GM21360 (cell line): ENCODE measurements around the gene MKNK1.

Source experiments
- ATAC-seq: cut with Tn5 transposase; IDR thresholded peaks from one replicate; pipeline ENCODE4 v1.9.1; 2021; ENCODE audit warnings: mild to moderate bottlenecking, moderate library complexity; ENCODE audit not compliant: unreplicated experiment

The MKNK1 gene

GRCh38 chr1:46544561-46545240 lies 59.4 kb downstream of the MKNK1 start:
- no peak for ATAC-seq

- no peak for ATAC-seq
Measured at GRCh38 chr1:46543761-46544560, 60.1 kb downstream of the MKNK1 start.

- no peak for ATAC-seq
Measured at GRCh38 chr1:46543382-46543760, 60.7 kb downstream of the MKNK1 start.

- no peak for ATAC-seq
Measured at GRCh38 chr1:46539972-46540371, 64.1 kb downstream of the MKNK1 start.

- no peak for ATAC-seq
Measured at GRCh38 chr1:46538147-46538546, 65.9 kb downstream of the MKNK1 start.

GRCh38 chr1:46537651-46538050 lies 66.4 kb downstream of the MKNK1 start:
- no peak for ATAC-seq

GRCh38 chr1:46536527-46536926 lies 67.5 kb downstream of the MKNK1 start:
- no peak for ATAC-seq

GRCh38 chr1:46535063-46535462 lies 69.0 kb downstream of the MKNK1 start:
- no peak for ATAC-seq

- ATAC-seq: no peak
Measured at GRCh38 chr1:46533179-46533864, 70.7 kb downstream of the MKNK1 start.

GRCh38 chr1:46532498-46533178 lies 71.4 kb downstream of the MKNK1 start:
- ATAC-seq: no peak

GRCh38 chr1:46532095-46532494 lies 72.0 kb downstream of the MKNK1 start:
- ATAC-seq: no peak

- ATAC-seq: no peak
Measured at GRCh38 chr1:46530791-46531409, 73.2 kb downstream of the MKNK1 start.

- ATAC-seq: no peak
Measured at GRCh38 chr1:46530311-46530710, 73.8 kb downstream of the MKNK1 start.

GRCh38 chr1:46529031-46529630 lies 74.9 kb downstream of the MKNK1 start:
- no peak for ATAC-seq

GRCh38 chr1:46528297-46528955 lies 75.6 kb downstream of the MKNK1 start:
- no peak for ATAC-seq

- ATAC-seq: no peak
Measured at GRCh38 chr1:46527474-46528296, 76.4 kb downstream of the MKNK1 start.

GRCh38 chr1:46526691-46527291 lies 77.3 kb downstream of the MKNK1 start:
- ATAC-seq: no peak

GRCh38 chr1:46526013-46526690 lies 77.9 kb downstream of the MKNK1 start:
- ATAC-seq: no peak
